ENCODE results near the gene LAMP2.
"Not testable (repeated sequence)": the region's sequence is repeated elsewhere in the genome, so short reads cannot be mapped to it uniquely, and the experiment has no call there.

Gene LAMP2

DNA sequence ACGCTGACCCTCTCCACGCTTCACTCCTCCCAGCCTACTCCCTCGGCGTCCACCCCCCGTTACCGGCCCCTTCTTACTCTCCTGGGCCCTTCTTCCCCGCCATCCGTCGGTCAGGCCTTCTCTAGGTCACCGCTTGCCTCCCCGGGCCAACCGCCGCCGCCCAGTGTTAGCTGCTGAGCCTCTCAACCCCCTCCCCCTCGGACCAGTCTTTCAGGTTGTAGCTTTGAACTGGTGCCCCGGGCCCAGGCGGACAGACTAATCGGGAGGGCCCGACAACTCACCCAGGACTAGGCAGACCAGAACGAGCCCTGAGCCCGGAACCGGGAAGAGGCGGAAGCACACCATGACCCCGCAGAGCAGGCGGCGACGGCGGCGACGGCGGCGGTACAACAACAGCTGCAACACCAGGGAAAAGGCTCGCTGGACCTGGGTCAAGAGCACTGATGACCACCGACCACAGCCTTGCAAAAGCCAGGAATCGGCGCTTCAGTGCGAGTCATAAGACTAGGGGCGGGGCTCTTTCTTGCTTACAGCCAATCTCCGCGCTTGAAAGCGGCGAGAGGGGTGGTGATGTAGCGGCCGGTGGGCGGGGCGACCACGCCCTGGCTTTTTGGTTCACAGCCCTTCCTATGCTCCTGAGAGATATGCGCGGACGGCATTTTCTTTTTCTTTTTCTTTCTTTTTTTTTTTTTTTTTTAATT is at the start of gene LAMP2:
Gene LAMP2 (minus strand): TSS at position 472 of the 701 bp plus-strand sequence. CDS start 127 bp downstream, at position 345.
- peak; percentile 62 for DNase-seq

DNA sequence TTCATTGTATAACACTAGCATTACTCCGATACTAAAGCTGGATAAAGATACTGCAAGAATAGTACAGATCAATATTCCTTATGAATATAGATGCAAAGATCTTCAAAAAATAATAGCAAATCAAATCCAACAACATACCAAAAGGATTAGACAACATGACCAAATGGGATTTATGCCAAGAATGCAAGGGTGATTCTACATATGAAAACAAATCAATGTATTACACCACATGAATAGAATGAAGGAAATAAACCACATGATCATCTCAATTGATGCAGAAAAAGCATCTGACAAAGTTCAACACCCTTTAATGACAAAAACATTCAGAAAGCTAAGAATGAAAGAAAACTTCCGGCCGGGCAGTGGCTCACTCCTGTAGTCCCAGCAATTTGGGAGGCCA is 48.8 kb upstream of the LAMP2 start:
- DNase-seq, result peak; percentile 4

DNA sequence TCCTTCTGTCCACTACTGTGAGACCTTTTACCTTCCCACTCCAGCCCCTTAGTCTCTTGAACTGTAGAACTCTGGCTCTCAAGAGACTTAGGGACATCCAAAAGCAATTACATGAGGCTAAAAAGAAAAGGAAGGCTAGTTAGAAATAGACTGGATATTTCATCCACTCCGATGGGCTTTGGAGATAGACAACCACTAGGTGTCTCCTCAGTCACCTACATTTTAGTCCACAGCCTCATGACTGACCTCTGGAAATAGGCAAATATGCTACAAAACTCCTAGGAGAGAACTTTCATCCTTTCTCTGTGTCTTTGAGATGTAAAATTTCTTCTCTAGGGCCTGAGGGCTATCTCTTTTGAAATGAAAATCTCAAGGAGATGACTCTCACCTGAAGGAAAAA is 45.1 kb upstream of the LAMP2 start:
- no peak for DNase-seq

DNA sequence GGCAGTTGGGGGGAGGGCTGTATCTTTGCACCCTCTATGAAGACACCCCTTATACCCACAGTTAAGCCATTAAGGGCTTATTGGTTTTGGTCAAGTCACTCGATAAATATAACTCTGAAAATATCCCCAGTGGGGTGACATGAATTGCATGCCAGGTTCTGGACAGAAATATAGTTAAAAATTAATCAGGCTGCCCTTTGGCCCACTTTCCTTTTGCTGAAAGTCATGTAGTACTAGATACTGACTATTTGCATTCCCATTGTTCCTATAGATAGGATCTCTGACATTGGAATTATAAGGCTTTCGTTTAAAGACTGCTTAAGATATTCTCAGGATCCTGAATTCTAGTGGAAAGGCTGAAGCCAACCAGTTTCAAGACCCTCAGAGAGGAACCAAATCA is 43.5 kb upstream of the LAMP2 start:
- DNase-seq, result no peak

DNA sequence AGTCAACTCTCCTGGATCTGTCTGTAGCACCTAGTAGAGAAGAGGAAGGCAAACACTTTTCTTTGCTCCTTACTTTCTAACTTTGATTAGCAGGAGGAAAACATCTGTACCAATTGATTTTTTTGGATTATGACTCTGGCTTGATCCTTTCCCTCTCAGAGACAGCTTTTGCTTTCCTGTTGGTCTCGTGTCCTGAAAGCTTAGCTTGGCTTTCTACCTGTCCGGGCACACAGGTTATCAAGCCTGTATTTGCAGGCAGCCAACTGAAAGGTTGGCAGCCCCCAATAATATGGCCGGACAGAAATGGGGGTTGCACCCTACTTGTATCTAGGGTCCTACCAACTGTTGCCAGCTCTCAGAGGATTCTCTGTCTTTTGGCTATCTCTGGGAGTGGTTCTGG is 43.1 kb upstream of the LAMP2 start:
- DNase-seq, result no peak

DNA sequence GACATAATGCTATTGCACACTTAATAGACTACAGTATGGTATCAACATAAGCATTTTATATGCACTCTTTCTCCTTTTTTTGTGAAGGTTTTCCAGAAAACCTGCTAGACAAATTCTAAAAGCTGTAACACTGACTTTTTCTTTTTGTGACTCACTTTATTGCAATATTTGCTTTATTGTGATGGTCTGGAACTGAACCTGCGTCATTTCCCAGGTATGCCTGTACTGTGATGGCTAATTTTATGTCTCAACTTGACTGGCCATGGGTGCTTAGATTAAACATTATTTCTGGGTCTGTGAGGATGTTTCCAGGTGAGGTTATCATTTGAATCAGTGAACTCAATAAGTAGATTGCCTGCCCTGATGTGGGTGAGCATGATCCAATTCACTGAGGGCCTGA is 35.5 kb upstream of the LAMP2 start:
- DNase-seq, result no peak

DNA sequence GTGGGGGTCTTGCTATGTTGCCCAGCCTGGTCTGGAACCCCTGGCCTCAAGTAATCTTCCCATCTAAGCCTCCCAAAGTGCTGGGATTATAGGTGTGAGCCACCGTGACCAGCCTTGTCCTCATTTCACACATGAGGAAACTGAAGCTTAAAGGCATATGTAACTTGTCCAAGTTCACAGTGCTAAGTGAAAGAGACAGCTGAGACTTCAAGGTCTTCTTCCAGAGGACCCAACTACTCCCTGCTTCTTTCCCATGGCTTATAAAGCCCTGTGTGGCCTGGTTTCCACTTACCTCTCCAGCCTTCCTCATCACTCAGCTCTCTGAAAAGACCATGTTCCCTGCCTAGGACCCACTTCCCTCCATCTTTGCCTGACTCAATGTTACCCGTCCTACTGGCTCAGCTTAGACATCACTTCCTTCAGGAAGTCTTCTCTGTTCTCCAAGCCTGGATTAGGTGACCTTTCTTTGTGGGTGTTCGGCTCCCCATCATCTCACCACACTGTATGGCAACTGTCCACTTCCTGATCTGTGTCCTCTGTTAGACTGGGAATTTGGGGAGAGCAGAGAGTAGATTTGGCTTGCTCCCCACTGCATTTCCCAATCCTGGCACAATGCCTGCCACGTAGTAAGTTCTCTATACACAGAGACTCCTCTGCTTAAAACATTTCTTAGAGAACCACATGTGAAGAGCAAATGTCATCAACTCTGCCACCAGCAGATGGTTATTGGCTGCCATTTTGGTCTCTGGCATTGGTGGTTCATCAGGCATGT is 30.4 kb upstream of the LAMP2 start:
- DNase-seq, result no peak

DNA sequence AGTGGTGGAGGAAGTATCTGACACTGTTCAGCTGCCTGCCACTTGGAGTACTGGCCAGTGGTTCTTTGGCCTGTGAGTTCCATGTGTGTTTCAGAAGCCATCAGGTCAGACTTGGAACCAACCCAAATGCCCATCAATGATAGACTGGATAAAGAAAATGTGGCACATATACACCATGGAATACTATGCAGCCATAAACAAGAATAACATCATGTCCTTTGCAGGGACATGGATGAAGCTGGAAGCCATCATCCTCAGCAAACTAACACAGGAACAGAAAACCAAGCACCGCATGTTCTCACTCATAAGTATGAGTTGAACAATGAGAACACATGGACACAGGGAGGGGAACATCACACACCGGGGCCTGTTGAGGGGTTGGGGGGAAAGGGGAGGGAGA is 21.0 kb upstream of the LAMP2 start:
- not testable (repeated sequence) for DNase-seq

DNA sequence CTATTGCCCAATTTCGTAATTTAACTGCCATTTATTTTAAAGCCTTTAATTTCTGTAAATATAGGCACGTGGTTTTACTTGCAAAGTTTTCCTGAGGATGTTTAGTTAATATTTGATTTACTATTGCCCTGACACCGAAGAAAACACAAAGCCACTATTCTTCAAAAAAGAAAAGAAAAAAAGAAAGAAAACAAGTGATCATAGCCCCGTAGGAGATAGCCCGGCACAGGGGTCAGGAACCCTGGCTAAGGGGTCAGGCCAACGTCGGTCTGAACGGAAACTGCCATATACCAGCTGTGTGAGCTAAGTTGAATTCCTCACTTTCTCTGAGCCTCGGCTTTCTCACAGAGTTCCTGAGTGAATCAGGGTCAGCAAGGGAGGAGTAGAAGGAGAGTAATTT is 17.7 kb upstream of the LAMP2 start:
- DNase-seq, result no peak

DNA sequence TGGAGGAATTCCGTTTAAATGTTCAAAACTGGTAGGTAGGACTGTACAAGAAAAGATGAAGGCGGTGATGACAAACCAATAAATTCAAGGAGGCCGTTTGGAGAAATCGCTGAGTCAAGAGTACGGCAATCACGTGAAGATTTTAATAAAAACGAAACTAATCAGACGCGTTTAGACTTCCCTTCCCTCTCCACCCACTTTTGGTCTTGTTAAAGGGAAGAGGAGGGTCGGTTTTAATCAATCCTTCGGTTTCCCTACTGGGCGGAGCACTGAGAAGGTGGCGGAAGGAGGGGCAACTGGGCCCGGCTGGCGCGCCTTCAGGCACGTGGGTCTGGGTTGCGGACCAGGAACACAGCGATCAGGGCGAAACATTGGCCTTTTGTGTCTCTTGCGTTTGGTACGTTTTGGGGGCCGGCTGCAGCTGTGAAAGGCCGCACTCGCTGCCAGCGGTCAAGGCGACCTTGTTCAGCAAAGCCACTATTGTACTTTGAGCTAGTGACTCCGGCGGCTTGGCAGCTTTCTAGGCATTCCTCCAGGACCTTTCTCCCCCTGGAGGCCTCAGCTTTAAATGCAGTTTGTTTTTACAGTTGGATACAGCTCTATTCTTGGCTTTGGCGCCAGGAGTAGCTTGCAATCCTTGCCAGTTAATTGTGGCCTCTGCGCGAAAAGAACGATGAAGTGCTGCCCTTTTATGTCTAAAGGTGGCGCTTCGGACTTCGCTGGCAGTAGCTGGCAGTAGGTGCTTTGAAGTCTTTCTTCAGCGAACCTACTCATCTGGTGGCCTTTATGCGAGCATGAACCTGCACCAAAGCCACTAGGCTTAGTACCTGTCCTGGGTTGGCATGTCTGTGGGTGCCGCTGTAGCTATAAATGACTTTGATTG is 16.8 kb upstream of the LAMP2 start:
- DNase-seq, result peak; percentile 20

DNA sequence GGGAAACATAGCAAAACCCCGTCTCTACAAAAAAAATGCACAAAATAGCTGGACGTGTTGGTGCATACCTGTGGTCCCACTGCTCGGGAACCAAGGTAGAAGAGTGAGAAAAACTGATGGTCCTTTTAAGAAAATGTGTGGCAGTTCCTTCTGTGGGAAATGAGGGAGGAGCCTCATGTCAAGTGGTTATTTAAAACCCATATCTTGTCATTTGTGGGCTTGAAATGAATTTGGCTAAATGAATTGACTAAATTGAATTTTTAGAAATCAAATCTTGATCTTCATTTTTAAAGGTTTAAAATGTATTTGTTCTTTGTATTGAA is 16.2 kb upstream of the LAMP2 start:
- DNase-seq, result no peak

DNA sequence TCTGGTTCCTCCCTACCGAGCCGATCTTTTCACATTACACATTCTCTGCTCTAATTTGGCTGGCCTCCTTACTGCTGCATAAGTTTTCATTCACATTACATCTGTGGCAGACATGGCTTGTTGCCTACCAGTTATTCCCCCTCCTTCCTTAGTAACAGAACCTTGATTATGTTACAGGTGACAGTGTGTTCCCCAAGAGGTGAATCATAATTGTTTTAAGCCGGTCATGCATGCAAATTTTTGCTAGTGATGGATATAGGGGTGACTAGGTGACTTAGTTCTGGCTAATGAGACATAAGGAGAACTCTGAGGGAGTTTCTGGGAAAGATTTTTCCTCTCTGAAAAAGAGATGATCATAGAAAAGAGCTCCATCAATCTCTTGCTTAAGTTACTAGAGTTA is 8.4 kb upstream of the LAMP2 start:
- no peak for DNase-seq

DNA sequence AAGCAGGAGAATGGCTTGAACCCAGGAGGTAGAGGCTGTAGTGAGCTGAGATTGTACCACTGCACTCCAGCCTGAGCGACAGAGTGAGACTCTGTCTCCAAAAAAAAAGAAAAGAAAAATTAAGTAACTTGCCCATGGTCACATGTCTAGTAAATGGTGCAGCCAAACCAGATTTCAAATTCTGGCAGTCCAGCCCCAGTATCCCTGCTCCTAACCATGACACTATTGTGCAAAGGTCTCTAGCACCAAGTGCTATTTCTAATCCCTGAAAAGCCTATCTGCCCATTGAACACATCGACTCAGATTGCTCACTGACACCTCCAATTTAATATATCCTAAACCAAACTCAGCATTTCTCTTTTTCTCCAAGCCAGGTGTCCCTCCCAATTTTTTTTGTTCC is 7.6 kb upstream of the LAMP2 start:
- DNase-seq, result no peak

DNA sequence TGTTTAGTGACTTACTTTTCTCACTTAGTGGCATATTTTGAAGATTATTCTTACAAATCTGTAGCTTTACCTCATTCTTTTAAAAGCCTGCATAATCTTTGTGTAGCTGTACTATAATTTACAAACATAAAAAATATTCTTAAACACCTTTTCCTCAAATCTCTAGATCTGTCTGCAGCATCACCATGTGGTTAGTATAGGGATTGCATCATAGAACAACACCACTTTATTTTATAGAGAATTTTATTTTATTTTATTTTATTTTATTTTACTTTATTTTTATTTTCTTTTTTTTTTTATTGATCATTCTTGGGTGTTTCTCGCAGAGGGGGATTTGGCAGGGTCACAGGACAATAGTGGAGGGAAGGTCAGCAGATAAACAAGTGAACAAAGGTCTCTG is 6.4 kb upstream of the LAMP2 start:
- not testable (repeated sequence) for DNase-seq

DNA sequence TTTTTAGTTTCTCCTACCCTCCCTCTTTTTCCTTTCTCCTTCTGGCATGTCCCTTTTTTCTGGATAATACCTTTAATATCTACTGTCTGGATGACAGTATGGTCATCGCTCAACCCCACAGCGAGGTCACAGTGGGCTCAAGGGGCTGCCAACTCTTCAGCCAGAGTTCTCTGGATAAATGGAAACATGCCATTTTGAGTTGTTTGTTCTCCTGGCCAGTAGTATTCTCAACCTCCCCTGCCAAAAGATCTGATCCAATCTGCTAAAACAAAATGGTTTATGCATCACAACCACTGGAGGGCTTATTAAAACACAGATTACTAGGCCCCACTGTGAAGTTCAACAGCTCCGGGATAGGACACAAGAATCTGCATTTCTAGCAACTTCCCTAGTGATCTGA is 5.0 kb upstream of the LAMP2 start:
- no peak for DNase-seq

DNA sequence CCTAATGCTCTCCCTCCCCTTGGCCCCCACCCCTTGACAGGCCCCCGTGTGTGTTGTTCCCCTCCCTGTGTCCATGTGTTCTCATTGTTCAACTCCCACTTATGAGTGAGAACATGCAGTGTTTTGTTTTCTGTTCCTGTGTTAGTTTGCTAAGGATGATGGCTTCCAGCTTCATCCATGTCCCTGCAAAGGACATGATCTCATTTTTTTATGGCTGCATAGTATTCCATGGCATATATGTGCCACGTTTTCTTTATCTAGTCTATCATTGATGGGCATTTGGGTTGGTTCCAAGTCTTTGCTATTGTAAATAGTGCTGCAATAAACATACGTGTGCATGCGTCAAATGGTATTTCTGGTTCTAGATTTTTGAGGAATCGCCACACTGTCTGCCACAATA is 561 bp upstream of the LAMP2 start:
- DNase-seq, result not testable (repeated sequence)

DNA sequence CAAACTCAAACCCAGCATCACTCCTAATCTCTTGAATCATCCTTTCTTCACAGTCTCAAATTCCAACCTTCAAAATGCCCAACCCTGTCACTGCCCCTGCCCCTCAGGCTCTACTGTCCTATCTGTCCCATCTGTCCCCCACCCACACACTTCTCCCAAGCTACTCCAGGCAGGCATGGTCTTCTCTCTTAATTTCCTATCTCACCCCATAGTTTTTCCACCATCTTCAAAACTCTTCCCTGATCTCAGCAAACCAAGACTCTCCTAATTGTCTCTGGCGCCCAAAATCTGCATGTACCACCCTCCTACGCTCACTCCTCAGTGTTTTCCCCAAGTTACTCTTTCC is 644 bp downstream of the LAMP2 start:
- no peak for DNase-seq

DNA sequence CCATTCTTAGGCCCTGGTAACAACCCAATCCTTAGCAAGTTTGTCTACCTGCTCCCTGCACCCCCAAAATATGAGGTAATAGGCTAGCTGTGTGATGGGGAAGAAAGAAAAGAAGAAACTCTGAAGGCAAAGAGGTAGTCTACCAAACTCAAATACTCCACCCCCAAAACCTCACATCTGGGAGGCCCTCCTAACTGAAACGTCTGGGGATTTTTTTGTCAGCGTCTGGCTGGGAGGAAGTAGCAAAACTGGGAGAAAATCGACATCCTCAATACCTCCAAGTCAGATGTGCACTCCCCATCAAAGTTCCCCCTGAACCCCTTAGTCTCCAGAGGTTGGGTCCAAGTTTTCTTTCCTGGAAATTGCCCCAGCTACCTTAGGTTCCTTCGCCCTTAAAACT is 1.0 kb downstream of the LAMP2 start:
- no peak for DNase-seq

DNA sequence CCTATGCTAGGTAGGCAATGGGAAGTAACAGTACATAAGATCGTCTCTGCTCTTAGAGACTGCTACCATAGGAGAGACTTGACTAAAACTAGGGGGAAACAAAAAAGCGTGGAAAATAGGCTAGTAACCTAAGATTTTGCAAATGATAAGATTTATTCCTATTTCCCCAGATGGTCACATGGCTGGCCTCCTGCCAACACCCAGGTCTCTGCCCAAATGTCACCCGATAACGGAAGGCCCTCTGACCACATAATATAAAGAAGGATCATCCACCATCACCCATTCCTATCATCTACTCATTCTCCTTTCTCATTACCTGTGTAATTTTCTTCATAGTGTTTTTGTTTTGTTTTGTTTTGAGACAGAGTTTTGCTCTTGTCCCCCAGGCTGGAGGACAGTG is 4.7 kb downstream of the LAMP2 start:
- DNase-seq, result no peak

DNA sequence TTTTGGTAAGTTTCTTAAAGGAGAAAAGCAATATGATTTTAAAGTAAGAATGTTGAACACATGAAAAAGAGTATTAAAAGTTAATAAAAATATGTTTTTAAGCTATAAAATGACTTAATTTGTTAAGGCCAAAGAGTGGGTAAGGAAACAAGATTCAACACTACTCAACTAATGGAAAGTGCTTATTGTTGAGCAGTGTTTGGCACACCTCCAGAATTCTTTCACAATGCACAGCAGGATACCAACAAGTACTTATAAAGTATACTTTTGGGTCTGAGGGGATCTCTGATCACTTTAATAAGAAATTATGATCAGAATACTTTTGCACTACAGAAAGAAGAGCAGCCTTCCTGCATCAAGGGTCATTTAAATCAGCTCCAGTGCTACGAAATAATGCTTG is 5.9 kb downstream of the LAMP2 start:
- no peak for DNase-seq

DNA sequence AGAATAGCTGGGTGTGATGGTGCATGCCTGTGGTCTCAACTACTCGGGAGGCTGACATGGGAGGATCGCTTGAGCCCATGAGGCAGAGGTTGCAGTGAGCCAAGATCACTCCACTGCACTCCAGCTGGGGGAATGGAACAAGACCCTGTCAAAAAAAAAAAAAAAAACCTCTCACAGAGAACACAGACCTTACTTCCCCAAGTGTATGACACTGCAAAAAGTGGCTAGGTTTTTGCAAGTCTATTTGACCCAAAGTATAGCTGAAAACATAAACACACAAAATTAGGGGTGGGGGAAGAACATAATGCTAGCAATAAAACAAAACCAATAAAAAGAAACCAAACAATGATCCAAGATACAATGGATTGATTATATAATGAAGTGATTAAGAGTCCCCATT is 6.7 kb downstream of the LAMP2 start:
- DNase-seq, result no peak

DNA sequence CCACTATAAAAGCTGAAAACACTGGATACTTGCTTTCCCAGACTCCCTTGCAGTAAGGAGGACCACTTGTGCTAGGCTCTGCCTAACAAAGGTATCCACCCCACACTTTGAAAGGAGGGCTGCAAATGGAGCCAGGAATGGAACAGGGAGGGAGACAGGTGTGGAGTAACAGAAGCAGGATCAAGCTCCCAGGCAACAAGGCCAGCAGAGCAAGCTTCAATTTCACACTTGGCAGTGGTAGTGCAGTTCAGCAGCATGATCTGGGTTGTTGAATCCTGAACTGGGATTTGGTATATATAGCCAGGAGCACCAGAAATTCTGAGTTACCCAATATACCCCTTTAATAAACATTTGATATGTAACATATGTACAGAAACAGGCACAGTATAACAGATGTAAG is 9.8 kb downstream of the LAMP2 start:
- no peak for DNase-seq

DNA sequence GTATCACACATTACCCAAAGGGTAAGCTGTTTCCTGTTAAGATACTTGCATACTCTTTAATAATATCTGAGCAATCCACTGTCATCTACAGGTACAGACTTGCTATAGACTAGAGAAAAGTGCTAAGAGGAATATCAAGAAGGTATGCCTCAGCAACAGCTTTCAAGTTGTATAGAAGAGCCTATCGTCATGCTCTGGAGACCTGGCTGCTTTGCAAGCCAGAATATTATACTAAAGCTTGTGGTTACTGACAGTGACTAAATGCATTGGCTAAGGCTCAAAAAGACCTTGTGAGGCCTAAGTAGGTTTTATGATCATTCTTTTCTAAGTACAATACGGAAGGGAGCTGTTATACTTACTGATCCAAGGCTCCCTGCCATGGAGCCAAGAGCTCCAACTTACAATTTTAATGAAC is 11.3 kb downstream of the LAMP2 start:
- DNase-seq, result peak; percentile 24

DNA sequence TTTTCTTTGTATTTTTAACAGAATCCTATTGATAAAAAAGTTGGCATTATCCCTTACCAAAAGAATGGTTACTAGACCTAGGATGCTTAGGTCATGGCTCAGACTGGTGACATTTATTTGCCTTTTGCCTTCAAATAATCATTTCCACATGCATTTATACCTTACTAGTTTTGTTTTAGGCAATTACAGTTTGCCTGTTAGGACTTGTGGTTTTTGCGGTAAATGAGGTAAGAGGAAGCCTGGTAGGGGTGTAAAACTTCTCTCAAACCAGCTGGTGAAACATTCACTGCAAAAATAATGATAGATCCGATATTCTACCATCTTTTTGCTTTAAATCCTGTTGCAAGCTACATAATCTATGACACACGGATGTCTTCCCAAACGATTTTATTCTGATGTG is 12.1 kb downstream of the LAMP2 start:
- DNase-seq, result no peak
